ENCODE data around the gene CNNM3. TPM values are rescaled to one million over a fixed set of nuclear protein-coding genes. Genes with fewer than 3 reads are reported as not detected.

The CNNM3 gene
- total RNA-seq, 1 donor from 2014 or later, result 13.3 TPM

DNA sequence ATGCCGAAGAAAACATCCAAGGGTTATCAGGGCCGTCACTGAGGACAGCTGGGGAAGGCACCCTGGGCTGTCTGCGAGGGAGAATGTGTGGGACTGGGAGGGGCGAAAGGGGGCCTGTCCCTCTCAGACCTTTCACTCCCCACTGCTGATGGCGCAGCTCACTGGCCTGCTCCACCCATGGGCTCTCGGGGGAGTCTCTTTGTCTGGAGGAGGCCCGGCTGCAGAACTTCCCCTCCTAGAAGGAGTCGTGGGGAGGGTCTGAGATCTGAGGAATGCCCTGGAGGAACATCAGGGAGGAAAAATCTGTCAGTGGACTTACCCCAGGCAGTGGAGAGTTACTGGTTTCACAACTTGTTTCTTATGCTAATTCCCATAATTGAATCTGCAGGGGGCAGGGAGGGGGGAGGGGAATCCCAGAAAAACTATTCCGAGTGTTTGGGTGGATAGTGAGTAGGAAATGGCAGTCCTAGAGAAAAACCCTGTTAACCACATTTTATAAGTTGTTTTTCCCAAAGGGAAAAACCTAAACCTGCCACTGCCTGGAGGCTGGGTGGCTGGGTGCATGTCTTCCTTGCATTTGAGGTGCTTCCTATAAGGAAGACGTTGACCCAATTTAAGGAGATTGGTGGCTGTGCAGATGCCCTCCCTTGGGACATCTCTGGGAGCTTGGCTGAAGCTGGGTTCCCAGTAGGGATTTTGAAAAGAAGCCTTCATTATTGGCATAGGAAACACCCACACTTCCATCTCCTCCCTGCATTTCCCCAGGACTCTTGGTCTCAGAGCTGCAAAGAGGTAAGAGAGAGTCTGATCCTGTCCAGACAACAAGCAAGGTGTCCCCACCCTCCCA, 65.5 kb downstream of the CNNM3 start:
- ATAC-seq (no peak), DNase-seq (ENCODE audit: missing footprints) (no peak)
- intact Hi-C loops (cut with DNase I), result no loop called here

DNA sequence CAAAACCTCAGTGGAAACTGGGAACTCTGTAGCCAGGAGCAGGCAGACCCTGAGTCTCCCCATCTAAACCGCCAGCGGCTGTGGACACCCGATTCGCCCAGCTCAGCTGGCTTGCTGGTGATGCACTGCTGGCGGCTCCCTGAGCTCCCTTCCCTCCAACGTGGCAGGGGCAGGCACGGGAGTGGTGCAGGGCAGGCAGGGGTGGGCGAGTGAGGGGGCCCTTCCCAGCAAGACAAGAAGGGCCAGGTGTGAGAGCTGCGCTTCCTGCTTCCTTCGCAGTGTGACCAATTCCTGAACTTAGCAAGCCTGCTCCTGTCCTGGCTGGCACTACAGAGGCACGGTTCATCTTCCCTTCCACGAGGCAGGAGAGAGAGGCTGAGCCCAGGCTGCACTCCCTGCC, 66.2 kb downstream of the CNNM3 start:
- DNase-seq (ENCODE audit: missing footprints), result no peak
- ATAC-seq, result no peak
- intact Hi-C loops (cut with DNase I), result no loop called here

DNA sequence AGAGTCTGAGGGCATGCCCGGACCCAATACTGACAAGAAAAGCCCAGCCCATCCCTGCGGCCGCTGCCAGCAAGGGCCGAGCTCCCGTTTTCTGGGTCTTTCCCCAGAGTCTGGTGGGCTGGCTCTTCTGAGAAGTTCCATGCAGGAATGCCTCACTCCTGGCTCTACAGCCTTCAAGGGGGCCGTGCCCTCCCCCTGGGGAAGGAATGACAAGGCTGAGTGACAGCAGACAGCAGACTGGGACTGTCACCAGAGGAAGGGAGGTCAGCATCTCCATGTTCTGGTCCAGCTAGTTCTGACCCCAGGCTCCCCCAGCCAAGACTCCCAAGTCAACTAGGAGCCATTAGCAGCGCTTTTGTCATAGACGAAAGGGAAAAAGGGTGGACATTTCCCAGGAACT, 66.8 kb downstream of the CNNM3 start:
- ATAC-seq, result no peak
- no peak for DNase-seq (ENCODE audit: missing footprints)
- intact Hi-C loops (cut with DNase I), result no loop called here

DNA sequence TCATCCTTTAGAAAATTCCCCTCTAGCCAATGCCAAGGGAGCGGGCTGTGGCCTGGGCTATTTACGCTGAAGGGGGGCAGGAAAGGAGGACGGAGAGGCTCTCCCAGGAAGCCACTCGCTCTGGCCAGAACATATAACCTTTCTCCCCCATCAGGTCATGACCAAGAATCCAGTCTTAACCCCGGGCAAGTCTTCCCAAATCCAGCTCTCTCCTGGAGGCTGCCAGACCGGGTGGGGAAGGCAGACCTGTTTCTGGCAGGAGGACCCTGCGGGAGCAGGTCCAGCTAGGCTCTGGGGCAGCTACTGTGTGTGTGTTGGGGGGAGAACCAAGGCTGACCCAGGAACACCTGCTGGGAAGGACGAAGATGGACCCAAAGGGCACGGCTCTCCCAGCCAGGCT, 67.2 kb downstream of the CNNM3 start:
- ATAC-seq, result no peak
- intact Hi-C loops (cut with DNase I), result no loop called here
- DNase-seq (ENCODE audit: missing footprints), result no peak

Small RNAs within 50 kb of the gene (microRNA-seq; reads per million reads assigned to microRNA genes)
- gene MIR3127, result 3.6 reads per million, percentile 4 among the genes with 10 or more reads in this experiment

Other genes with a start within 250 kb of the CNNM3 start
- gene KANSL3, start 178.0 kb upstream of the CNNM3 start, total RNA-seq, result 31.9 TPM
- gene FER1L5, start 173.5 kb upstream of the CNNM3 start, total RNA-seq, result not detected
- 26.2 TPM for gene LMAN2L, start 76.2 kb upstream of the CNNM3 start, total RNA-seq
- 33.3 TPM for gene CNNM4, start 55.4 kb upstream of the CNNM3 start, total RNA-seq
- 12.7 TPM for gene ANKRD23, start 27.8 kb downstream of the CNNM3 start, total RNA-seq
- 17.4 TPM for gene ANKRD39, start 41.7 kb downstream of the CNNM3 start, total RNA-seq
- 22.7 TPM for gene SEMA4C, start 53.8 kb downstream of the CNNM3 start, total RNA-seq
- gene FAM178B, start 170.3 kb downstream of the CNNM3 start, total RNA-seq, result not detected